Pulmonary artery endothelial cell (primary cell): ENCODE data around the gene BTG1. TPM values are rescaled to one million over a fixed set of nuclear protein-coding genes. Genes with fewer than 3 reads are reported as not detected.

Experiments used
- DNase-seq: peaks from one replicate; pipeline ENCODE4 v3.0.0-alpha.2; 2011; ENCODE audit warnings: low read depth, low spot score
- total RNA-seq: library from RNA; depleted of rRNA; stranded (reverse); fragments of >200 nt; gene quantifications from 2 replicates; pipeline ENCODE4 v1.2.3, GENCODE V29; 2014

Gene BTG1, protein sequence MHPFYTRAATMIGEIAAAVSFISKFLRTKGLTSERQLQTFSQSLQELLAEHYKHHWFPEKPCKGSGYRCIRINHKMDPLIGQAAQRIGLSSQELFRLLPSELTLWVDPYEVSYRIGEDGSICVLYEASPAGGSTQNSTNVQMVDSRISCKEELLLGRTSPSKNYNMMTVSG
- total RNA-seq, result 13.2 and 17.4 TPM in 2 replicates

DNA sequence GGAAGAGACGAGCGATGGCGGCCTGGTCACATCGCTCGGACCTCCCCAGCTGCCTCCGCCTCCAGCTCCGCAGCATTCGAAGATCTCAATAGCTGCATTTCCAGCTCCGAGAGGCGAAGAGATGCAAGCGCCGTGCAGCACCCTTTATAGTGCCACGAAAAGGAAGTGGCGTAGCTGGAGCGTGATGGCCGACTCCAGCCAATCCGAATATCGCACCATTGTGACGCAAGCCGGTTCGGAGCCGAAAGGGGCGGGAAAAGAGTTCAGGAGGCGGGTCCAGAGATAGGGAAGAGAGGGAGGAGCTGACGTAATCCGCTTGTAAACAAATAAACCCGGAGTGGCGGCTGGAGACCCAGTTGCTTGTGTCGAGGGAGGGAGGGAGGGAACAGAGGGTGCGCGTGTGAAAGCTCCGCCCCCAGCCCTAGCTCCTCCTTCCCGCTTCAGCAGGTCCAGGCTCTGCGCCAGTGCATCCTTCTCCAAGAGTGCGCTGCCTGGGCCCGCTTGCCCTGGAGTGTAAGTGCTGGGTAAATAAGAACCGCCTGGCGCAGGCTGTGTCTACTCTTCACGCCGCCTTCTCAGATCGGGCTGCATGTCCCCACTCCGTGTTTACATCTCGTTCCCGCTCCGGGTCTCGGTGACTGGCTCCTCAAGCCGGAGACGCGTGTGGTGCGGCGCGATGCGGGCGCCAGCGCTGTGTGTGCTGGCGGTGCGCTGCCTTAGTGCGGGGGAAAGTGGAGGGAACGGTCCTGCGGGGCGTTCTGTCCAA, at the start of gene BTG1:
BTG1 (minus strand) TSS at position 116 of the 766 bp plus-strand sequence. CDS start 311 bp downstream, outside the sequence.
- peak; percentile 100 for DNase-seq

GRCh38 chr12:92194561-92194960, 48.9 kb upstream of the BTG1 start:
- DNase-seq, result no peak

GRCh38 chr12:92193846-92194245, 48.2 kb upstream of the BTG1 start:
- no peak for DNase-seq

DNA sequence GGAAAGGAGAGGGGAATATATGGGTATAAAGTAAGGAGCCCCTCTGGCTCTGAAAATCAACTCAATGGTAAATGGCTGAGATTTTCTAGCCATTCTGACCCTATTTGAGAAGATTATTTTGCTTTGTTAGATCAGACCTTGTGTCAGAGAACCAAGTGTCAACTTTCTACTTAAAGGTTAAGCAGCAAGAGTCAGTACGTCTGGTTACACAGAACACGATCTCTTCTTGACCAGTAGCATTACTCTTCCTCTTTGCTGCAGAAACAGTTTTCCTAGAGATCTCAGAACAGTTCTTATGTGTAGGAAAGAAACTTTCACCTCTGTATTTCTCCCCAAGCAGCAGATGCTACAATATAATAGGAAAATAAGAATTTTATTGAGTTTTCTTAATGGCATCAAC, 47.4 kb upstream of the BTG1 start:
- no peak for DNase-seq

DNA sequence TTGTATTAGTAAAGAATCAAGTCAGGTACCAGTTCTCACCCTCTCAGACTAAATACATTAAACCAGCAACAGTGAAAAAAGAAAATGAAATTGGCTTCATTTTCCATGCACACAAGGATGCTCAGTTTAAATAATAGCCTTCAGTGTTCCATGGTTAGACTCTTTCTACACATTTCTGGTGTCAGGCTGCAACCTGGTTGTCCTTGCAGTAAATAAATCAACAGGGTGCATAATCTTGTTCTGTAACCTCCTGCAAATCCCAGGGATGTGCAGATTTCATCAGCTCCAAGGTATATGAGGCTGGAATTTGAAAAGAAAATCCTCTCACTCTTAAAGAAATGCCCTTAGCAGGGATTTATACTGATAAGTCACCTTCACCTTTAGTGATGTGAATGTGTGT, 46.7 kb upstream of the BTG1 start:
- no peak for DNase-seq

DNA sequence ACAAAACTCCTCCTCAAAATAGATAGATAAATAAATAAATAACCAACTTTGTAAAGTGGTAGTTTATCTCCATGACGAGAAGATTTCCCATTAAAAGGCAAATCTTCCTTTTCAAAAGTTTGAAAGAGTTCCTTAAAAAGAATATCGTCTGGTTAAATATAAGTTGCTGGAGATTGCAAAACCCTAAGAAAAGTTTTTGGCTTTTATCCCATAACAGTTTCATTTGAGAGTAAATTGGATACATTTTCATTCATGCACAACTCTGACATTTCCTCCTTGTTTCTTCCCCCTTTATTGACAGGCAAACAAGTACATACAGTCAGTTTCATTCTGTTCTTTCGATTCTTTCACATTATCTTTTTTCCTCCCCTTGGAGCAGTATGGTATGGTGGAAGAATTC, 45.4 kb upstream of the BTG1 start:
- DNase-seq, result no peak

GRCh38 chr12:92188517-92189188, 43.0 kb upstream of the BTG1 start:
- no peak for DNase-seq

- DNase-seq, result no peak
Measured at GRCh38 chr12:92186038-92186470, 40.4 kb upstream of the BTG1 start.

- DNase-seq, result no peak
Measured at GRCh38 chr12:92185052-92185451, 39.4 kb upstream of the BTG1 start.

DNA sequence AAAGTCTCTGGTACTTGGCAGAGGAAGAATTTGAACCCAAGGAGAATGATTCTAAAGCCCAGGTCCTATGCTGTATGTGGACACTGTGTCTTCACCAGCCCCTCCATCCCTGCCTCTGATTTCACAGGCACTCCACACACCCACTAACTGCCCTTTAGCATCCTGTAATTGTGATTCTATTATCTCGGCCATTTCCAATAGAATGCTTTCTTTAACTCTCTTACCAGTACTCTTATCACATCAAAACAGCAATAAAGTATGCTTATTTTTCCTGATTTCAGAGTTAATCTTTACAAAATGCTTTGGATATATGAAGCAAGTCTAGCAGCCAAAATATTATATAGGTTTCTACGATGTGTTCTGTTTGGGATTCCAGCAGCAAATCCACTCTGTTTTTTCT, 37.9 kb upstream of the BTG1 start:
- no peak for DNase-seq

DNA sequence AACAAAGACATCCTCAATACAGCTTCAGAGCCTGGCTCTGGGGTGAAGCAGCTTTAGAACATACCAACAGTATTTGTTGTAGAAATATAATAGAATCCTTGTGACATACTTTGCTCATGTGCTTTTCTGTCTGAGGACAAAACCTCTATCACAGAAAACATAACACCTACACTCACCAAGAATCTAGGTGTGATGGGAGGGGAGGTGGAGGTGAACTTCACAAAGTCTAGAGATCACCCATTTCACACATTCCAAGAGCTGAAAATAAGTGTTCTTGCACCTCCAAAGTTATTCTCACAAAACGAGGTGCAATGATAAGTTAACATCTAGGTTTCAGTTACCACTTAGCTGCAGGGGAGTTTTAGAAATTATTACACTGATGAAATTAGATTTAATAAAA, 32.7 kb upstream of the BTG1 start:
- no peak for DNase-seq

- DNase-seq, result no peak
Measured at GRCh38 chr12:92176646-92177045, 31.0 kb upstream of the BTG1 start.

GRCh38 chr12:92175961-92176360, 30.3 kb upstream of the BTG1 start:
- no peak for DNase-seq

DNA sequence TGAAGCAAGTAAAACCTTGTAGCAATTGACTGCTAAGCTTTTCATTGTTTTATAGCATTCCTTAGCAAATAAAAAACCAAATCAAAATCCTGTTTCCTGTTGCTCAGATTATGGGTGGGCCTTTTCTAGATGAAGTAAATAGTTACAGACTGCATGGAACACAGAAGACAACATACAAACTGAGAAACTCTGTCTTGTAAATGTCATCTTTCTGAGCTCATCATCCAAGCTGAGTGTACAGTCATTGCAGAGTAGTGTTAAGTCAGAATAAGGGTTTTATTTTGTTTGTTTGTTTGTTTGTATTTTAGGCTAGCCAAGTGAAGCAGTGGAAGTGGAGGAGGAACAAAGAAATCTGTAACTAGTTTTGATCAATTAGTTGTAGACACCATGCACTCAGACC, 24.4 kb upstream of the BTG1 start:
- no peak for DNase-seq

- no peak for DNase-seq
Measured at GRCh38 chr12:92167075-92167474, 21.4 kb upstream of the BTG1 start.

- no peak for DNase-seq
Measured at GRCh38 chr12:92164712-92165111, 19.1 kb upstream of the BTG1 start.

DNA sequence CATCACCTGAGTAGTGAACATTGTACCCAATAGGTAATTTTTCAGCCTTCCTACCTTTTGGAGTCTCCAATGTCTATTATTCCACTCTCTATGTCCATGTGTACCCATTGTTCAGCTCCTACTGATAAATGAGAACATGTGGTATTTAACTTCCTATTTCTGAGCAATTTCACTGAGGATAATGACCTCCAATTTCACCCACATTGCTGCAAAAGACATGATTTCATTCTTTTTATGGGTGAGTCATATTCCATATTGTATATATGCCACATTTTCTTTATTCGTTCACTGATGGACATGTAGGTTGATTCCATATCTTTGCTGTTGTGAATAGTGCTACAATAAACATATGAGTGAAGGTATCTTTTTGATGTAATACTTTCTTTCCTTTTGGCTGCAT, 16.4 kb upstream of the BTG1 start:
- no peak for DNase-seq

GRCh38 chr12:92158796-92159439, 13.3 kb upstream of the BTG1 start:
- no peak for DNase-seq

DNA sequence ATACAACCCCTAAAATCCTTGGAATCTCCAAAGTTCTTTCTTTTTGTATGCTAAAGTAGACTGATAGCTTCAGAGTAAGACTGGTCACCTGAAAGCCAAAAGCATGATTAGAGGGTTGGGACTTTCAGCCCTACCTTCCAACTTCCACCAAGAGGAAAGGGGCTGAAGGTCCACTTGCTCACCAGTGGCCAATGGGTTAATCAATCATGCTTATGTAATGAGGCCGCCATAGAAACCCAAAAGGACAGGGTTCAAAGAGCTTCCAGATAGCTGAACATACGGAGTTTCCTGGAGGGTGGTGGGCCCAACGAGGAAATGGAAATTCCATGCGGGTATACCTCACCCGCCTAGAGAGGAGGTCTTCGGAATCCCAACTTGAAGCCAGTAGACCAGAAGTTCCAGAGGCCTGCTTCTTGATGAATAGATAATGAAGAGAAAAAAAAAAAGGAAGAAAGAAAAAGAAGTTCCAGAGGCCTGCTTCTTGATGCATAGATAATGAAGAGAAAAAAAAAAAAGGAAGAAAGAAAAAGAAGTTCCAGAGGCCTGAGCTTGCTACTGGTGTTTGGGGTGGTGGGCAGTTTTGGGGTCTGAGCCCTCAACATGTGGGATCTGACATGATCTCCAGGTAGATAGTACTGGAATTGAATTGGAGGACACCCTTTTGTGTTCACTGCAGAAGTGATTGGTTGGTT, 11.2 kb upstream of the BTG1 start:
- DNase-seq, result no peak

DNA sequence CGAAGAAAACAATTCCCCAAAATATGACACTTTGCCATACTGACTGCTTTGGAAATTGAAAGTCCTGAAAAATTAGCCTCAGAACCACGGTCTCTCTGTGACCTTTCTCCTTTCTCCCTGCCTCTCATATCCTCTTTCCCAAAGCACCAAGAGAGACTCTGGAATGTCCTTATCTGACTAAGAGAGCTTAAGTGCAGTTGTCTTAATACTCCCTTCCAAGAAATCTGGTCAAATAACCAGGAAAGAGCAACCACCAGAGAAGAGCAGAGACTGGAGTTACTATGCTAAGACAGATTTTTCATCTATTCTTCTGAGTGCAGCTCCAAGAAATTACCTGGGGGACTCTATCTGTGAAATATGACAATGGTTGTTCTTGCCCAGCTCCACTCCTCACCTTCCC, 10.5 kb upstream of the BTG1 start:
- no peak for DNase-seq

GRCh38 chr12:92155733-92156132, 10.1 kb upstream of the BTG1 start:
- DNase-seq, result no peak

DNA sequence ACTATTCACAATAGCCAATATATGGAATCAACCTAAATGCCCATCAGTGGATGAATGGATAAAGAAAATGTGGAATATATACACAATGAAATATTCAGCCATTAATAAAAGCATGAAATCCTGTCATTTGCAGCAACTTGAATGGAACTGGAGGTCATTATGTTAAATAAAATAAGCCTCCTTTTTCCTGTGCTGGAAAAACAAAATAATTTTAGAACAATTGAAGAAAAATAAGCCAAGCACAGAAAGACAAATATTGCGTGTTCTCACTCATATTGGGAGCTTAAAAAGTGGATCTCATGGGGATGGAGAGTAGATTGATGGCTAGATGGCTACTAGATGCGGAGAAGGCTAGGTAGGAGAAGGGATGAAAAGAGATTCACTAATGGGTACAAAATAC, 6.3 kb upstream of the BTG1 start:
- DNase-seq, result no peak
